ENCODE results near the gene POLD3.
A peak's percentile ranks its signal among the peaks of the same experiment; 100 is the strongest.
"Not testable (repeated sequence)": the region's sequence is repeated elsewhere in the genome, so short reads cannot be mapped to it uniquely, and the experiment has no call there.

The POLD3 gene

GRCh38 chr11:74579577-74580270, 12.7 kb upstream of the POLD3 start:
- intact Hi-C loops (cut with DNase I) = no loop called here
- DNase-seq = no peak

- intact Hi-C loops (cut with DNase I) = no loop called here
- no peak for DNase-seq
These were observed 10.3 kb upstream of the POLD3 start for GRCh38 chr11:74581954-74582547.

- DNase-seq = no peak
- intact Hi-C loops (cut with DNase I) = no loop called here
These were observed 9.3 kb upstream of the POLD3 start for GRCh38 chr11:74583024-74583624.

GRCh38 chr11:74590492-74590891, 1.9 kb upstream of the POLD3 start:
- DNase-seq; intact Hi-C loops (cut with DNase I): not testable (repeated sequence)

- intact Hi-C loops (cut with DNase I) = no loop called here
- DNase-seq = peak in 1 of 42 donors; percentile 16
These were observed 330 bp upstream of the POLD3 start for GRCh38 chr11:74592063-74592440.

- DNase-seq = no peak
- intact Hi-C loops (cut with DNase I) = no loop called here
These were observed 1.1 kb downstream of the POLD3 start for GRCh38 chr11:74593463-74593862.

- no peak for DNase-seq
- intact Hi-C loops (cut with DNase I) = no loop called here
These were observed 10.5 kb downstream of the POLD3 start for GRCh38 chr11:74602637-74603556.

- intact Hi-C loops (cut with DNase I) = no loop called here
- DNase-seq = no peak
These were observed 11.5 kb downstream of the POLD3 start for GRCh38 chr11:74603845-74604244.

- no peak for DNase-seq
- intact Hi-C loops (cut with DNase I) = no loop called here
These were observed 11.9 kb downstream of the POLD3 start for GRCh38 chr11:74604311-74604710.

- no peak for DNase-seq
- intact Hi-C loops (cut with DNase I) = no loop called here
These were observed 13.0 kb downstream of the POLD3 start for GRCh38 chr11:74605403-74605802.

- intact Hi-C loops (cut with DNase I) = no loop called here
- DNase-seq = no peak
These were observed 16.0 kb downstream of the POLD3 start for GRCh38 chr11:74608431-74608830.

- intact Hi-C loops (cut with DNase I) = no loop called here
- no peak for DNase-seq
These were observed 19.0 kb downstream of the POLD3 start for GRCh38 chr11:74611369-74611861.

GRCh38 chr11:74612877-74613276, 20.5 kb downstream of the POLD3 start:
- intact Hi-C loops (cut with DNase I) = no loop called here
- no peak for DNase-seq

- intact Hi-C loops (cut with DNase I) = no loop called here
- DNase-seq = no peak
These were observed 22.9 kb downstream of the POLD3 start for GRCh38 chr11:74615311-74615710.

GRCh38 chr11:74615988-74616387, 23.6 kb downstream of the POLD3 start:
- no peak for DNase-seq
- intact Hi-C loops (cut with DNase I) = no loop called here

GRCh38 chr11:74620531-74620930, 28.1 kb downstream of the POLD3 start:
- intact Hi-C loops (cut with DNase I) = no loop called here
- no peak for DNase-seq

GRCh38 chr11:74626130-74626529, 33.7 kb downstream of the POLD3 start:
- intact Hi-C loops (cut with DNase I) = no loop called here
- DNase-seq = no peak

GRCh38 chr11:74626604-74627003, 34.2 kb downstream of the POLD3 start:
- intact Hi-C loops (cut with DNase I) = no loop called here

GRCh38 chr11:74627381-74627780, 35.0 kb downstream of the POLD3 start:
- intact Hi-C loops (cut with DNase I) = no loop called here
- no peak for DNase-seq

More at GRCh38 chr11:74626604-74627003, 34.2 kb downstream of the POLD3 start:
- DNase-seq = no peak

Measured in head of caudate nucleus (tissue), 42 donors.